ENCODE data around the gene MRPL34. TPM values are rescaled to one million over a fixed set of nuclear protein-coding genes. Genes with fewer than 3 reads are reported as not detected.

Gene MRPL34
- total RNA-seq, 1 donor from 2014 or later = 25.9 TPM

DNA sequence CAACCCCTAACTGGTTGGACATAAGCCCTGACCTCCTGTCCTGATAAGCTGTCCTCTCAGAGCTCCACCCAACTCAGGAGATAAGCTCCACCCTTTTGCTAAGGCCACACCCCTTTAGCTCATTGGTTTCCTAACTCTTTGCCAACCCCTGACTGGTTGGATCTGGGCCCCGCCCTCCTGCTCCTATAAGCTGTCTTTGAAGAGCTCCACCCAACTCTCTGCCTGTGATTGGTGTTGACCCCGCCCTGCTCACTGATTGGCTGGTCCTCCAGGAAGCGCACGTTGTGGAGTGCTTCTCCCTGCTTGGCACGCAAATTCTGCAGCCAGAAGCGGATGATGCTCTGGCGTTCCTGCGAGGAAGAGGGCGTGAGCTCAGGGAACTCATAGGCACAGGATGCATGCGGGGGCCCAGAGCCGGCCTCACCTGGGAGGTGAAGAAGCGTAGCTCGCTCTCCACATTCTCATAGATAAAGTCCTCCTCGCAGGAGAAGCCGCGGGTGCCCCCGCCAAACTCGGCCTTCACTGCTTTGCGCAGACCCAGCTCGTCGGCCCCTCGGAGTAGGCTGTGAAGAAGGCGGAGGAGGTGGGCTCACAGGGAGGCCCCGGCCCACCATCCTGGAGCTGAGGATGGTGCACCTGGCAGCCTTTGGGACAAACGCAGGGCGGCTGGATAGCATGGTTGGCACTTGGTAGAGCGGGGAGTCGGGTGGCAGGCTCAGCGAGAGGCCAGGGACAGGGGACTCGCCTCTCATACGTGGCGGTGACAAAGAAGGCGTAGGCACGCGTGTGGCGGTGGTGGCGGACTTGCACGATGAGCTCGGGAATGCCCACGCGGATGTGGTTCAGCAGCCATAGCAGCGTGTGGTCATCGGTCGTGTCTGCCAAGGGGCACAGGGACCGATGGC, 27.3 kb downstream of the MRPL34 start:
- Histone ChIP-seq H2AFZ (replicated peaks) (no peak overlapping the region), H3K4me3 (no peak overlapping the region), H3K79me2 (ENCODE audit: low read depth) (peaks cover 9% of the 10 kb centered on the region), H3K27me3 (peaks cover 17% of the 10 kb centered on the region), H3K9ac (no peak overlapping the region), H4K20me1 (ENCODE audit: low read depth) (peaks cover 8% of the 10 kb centered on the region), H3K27ac (no peak overlapping the region), H3F3A (ENCODE audit: low read depth) (peaks cover 61% of the 10 kb centered on the region), H3K36me3 (no peaks in the 10 kb centered on the region), H3K9me3 (ENCODE audit: low read depth) (no peaks in the 10 kb centered on the region), H3K4me1 (peaks cover 3% of the 10 kb centered on the region), H3K4me2 (peak overlapping the region; percentile 86)
- Mint-ChIP-seq H3K4me3 (peak overlapping the region; percentile 83), H3K9me3 (no peaks in the 10 kb centered on the region), H3K36me3 (peaks cover 16% of the 10 kb centered on the region), H3K27me3 (ENCODE audit: insufficient read depth, low read depth) (peaks cover 15% of the 10 kb centered on the region), H3K4me1 (peaks cover 19% of the 10 kb centered on the region), H3K27ac (no peak overlapping the region)
- peak; percentile 77 for DNase-seq (ENCODE audit: low spot score)
- TF ChIP-seq, protein P1, sequence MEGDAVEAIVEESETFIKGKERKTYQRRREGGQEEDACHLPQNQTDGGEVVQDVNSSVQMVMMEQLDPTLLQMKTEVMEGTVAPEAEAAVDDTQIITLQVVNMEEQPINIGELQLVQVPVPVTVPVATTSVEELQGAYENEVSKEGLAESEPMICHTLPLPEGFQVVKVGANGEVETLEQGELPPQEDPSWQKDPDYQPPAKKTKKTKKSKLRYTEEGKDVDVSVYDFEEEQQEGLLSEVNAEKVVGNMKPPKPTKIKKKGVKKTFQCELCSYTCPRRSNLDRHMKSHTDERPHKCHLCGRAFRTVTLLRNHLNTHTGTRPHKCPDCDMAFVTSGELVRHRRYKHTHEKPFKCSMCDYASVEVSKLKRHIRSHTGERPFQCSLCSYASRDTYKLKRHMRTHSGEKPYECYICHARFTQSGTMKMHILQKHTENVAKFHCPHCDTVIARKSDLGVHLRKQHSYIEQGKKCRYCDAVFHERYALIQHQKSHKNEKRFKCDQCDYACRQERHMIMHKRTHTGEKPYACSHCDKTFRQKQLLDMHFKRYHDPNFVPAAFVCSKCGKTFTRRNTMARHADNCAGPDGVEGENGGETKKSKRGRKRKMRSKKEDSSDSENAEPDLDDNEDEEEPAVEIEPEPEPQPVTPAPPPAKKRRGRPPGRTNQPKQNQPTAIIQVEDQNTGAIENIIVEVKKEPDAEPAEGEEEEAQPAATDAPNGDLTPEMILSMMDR (IDR thresholded peaks at IDR 0.05) = no peak
- TF ChIP-seq EZH2phosphoT487 (IDR thresholded peaks at IDR 0.05) (no peak), EZH2 (IDR thresholded peaks at IDR 0.05) (no peak)

- peak overlapping the region; percentile 79 for H3K27ac Mint-ChIP-seq
- Histone ChIP-seq H3K4me3 (peak overlapping the region; percentile 97), H3K27me3 (peaks cover 12% of the 10 kb centered on the region), H3K36me3 (no peaks in the 10 kb centered on the region), H3K27ac (no peak overlapping the region), H2AFZ (replicated peaks) (peak overlapping the region; percentile 82), H3K4me2 (peak overlapping the region; percentile 86), H3K9ac (peak overlapping the region; percentile 34), H3F3A (ENCODE audit: low read depth) (peaks cover 52% of the 10 kb centered on the region), H4K20me1 (ENCODE audit: low read depth) (peaks cover 8% of the 10 kb centered on the region), H3K9me3 (ENCODE audit: low read depth) (no peaks in the 10 kb centered on the region), H3K4me1 (peaks cover 7% of the 10 kb centered on the region), H3K79me2 (ENCODE audit: low read depth) (peaks cover 15% of the 10 kb centered on the region)
- H3K4me1 Mint-ChIP-seq = peaks cover 22% of the 10 kb centered on the region
- TF ChIP-seq, protein P1 (IDR thresholded peaks at IDR 0.05) = no peak
- TF ChIP-seq EZH2phosphoT487 (IDR thresholded peaks at IDR 0.05) = no peak
- TF ChIP-seq EZH2 (IDR thresholded peaks at IDR 0.05) = no peak
- H3K4me3 Mint-ChIP-seq = peak overlapping the region; percentile 91
- no peaks in the 10 kb centered on the region for H3K9me3 Mint-ChIP-seq
- peaks cover 18% of the 10 kb centered on the region for H3K27me3 Mint-ChIP-seq (ENCODE audit: insufficient read depth, low read depth)
- peak; percentile 50 for DNase-seq (ENCODE audit: low spot score)
- peaks cover 16% of the 10 kb centered on the region for H3K36me3 Mint-ChIP-seq
Measured at GRCh38 chr19:17333611-17334413, 28.1 kb downstream of the MRPL34 start.

- Histone ChIP-seq H3K4me1 (peaks cover 5% of the 10 kb centered on the region), H4K20me1 (ENCODE audit: low read depth) (peaks cover 8% of the 10 kb centered on the region), H3K27me3 (peaks cover 3% of the 10 kb centered on the region), H3K79me2 (ENCODE audit: low read depth) (peaks cover 15% of the 10 kb centered on the region), H3K27ac (no peak within 1 kb of the TSS), H3K4me2 (peak within 1 kb of the TSS; percentile 86), H3K9me3 (ENCODE audit: low read depth) (no peaks in the 10 kb centered on the region), H2AFZ (replicated peaks) (peak within 1 kb of the TSS; percentile 82), H3F3A (ENCODE audit: low read depth) (peaks cover 49% of the 10 kb centered on the region), H3K4me3 (peak within 1 kb of the TSS; percentile 97), H3K9ac (peak within 1 kb of the TSS; percentile 34), H3K36me3 (no peaks in the 10 kb centered on the region)
- Mint-ChIP-seq H3K4me3 (peak within 1 kb of the TSS; percentile 100), H3K27ac (peak within 1 kb of the TSS; percentile 87), H3K4me1 (peaks cover 22% of the 10 kb centered on the region), H3K9me3 (no peaks in the 10 kb centered on the region), H3K36me3 (peaks cover 15% of the 10 kb centered on the region), H3K27me3 (ENCODE audit: insufficient read depth, low read depth) (peaks cover 18% of the 10 kb centered on the region)
- TF ChIP-seq, protein P1 (IDR thresholded peaks at IDR 0.05) = no peak
- TF ChIP-seq EZH2phosphoT487 (IDR thresholded peaks at IDR 0.05) = no peak
- TF ChIP-seq EZH2 (IDR thresholded peaks at IDR 0.05) = peak; percentile 35
- DNase-seq (ENCODE audit: low spot score) = peak; percentile 98
Measured at GRCh38 chr19:17334414-17335409, 29.0 kb downstream of the MRPL34 start, which contains the start of gene ANO8. ANO8 (minus strand) TSS chr19:17334855; CDS start chr19:17334670, 185 bp downstream.

Data from neural progenitor cell (in vitro differentiated cells).